PC-3 (cell line): ENCODE measurements around the gene ARHGAP6. TPM values are rescaled to one million over a fixed set of nuclear protein-coding genes. Genes with fewer than 3 reads are reported as not detected.

Source experiments
- ATAC-seq: fragments of 200-7000 bp; cut with Tn5 transposase; 2 replicates; pipeline ENCODE4 v1.9.1; 2020; ENCODE audit warnings: mild to moderate bottlenecking, moderate library complexity
- BruUV-seq: library from RNA; stranded (reverse); fragments of 400-500 nt; replicated peaks from 2 replicates; lab custom pipeline; 2021; lab: Mats Ljungman, UMichigan
- CTCF ChIA-PET: fragments of 300-600 bp; sonication (Branson Sonifier 250); formaldehyde crosslinking; loops from one replicate; lab custom pipeline; 2022; ENCODE audit warnings: antibody characterized with exemption; lab: Charles Lee
- POLR2A ChIA-PET: fragments of 300-600 bp; sonication (Branson Sonifier 250); formaldehyde crosslinking; loops from one replicate; lab custom pipeline; 2022; ENCODE audit warnings: antibody characterized with exemption; ENCODE audit not compliant: unreplicated experiment; lab: Charles Lee
- DNase-seq: peaks from one replicate; pipeline ENCODE4 v3.0.0-alpha.2; 2015
- H2AFZ ChIP-seq: fragments of 300-600 bp; sonication (generic); 2 replicates; pipeline ENCODE4 v1.6.0; 2016; ENCODE audit warnings: antibody characterized with exemption, low read length
- H3F3A ChIP-seq: fragments of 300-600 bp; sonication (generic); one replicate; pipeline ENCODE4 v1.6.0; 2017; ENCODE audit warnings: antibody characterized with exemption, low read length, control low read depth, mild to moderate bottlenecking; ENCODE audit not compliant: unreplicated experiment
- H3K27ac ChIP-seq: fragments of 300-600 bp; sonication (generic); 2 replicates; pipeline ENCODE4 v1.5.1; 2016; ENCODE audit warnings: mild to moderate bottlenecking, low read length
- H3K27me3 ChIP-seq: fragments of 300-600 bp; sonication (generic); 2 replicates; pipeline ENCODE4 v1.6.1; 2016; ENCODE audit warnings: low read length, mixed read lengths
- H3K36me3 ChIP-seq: fragments of 300-600 bp; sonication (generic); 2 replicates; pipeline ENCODE4 v1.6.1; 2016; ENCODE audit warnings: low read depth, mixed run types, low read length, mixed read lengths
- H3K4me1 ChIP-seq: fragments of 300-600 bp; sonication (generic); 2 replicates; pipeline ENCODE4 v1.5.1; 2016; ENCODE audit warnings: low read length; ENCODE audit not compliant: insufficient read depth
- H3K4me2 ChIP-seq: fragments of 300-600 bp; sonication (generic); 2 replicates; pipeline ENCODE4 v1.6.0; 2016; ENCODE audit warnings: low read length
- H3K4me3 ChIP-seq: fragments of 300-600 bp; sonication (generic); 2 replicates; pipeline ENCODE4 v1.5.1; 2016; ENCODE audit warnings: mild to moderate bottlenecking, low read length, mixed read lengths
- H3K79me2 ChIP-seq: fragments of 300-600 bp; sonication (generic); 2 replicates; pipeline ENCODE4 v1.6.1; 2017; ENCODE audit warnings: low read length, mixed read lengths
- H3K9ac ChIP-seq: fragments of 300-600 bp; sonication (generic); 2 replicates; pipeline ENCODE4 v1.6.0; 2016; ENCODE audit warnings: mild to moderate bottlenecking, low read length
- H3K9me2 ChIP-seq: fragments of 300-600 bp; sonication (generic); replicated peaks from 2 replicates; pipeline ENCODE4 v1.6.1; 2016; ENCODE audit warnings: mixed run types, low read length, mixed read lengths
- H3K9me3 ChIP-seq: fragments of 300-600 bp; sonication (generic); 2 replicates; pipeline ENCODE4 v1.6.1; 2016; ENCODE audit warnings: low read length, mixed read lengths
- H4K20me1 ChIP-seq: fragments of 300-600 bp; sonication (generic); 2 replicates; pipeline ENCODE4 v1.6.1; 2016; ENCODE audit warnings: low read length, mixed read lengths
- EZH2 ChIP-seq: fragments of 300-600 bp; sonication (generic); IDR thresholded peaks from one replicate; pipeline ENCODE4 v1.6.1; 2017; ENCODE audit warnings: antibody characterized with exemption, mild to moderate bottlenecking, low read length; ENCODE audit not compliant: unreplicated experiment
- EZH2phosphoT487 ChIP-seq: fragments of 300-600 bp; sonication (generic); IDR thresholded peaks from 2 replicates; pipeline ENCODE4 v1.6.1; 2018; ENCODE audit warnings: mild to moderate bottlenecking, antibody characterized with exemption, low read length, borderline replicate concordance
- intact Hi-C: fragments of 100-400 bp; cut with micrococcal nuclease; formaldehyde crosslinking; loops from 2 replicates; pipeline ENCODE4 v1.9.0; 2023
- total RNA-seq: library from RNA; depleted of rRNA; stranded (reverse); fragments of >200 nt; gene quantifications from 2 replicates; pipeline ENCODE4 v1.2.3, GENCODE V29; 2014
- TF ChIP-seq, protein P1 (sequence below): fragments of 300-600 bp; sonication (generic); conservative IDR thresholded peaks from 2 replicates; pipeline ENCODE4 v1.5.1; 2017; ENCODE audit warnings: antibody characterized with exemption, low read depth, mild to moderate bottlenecking, low read length

Gene ARHGAP6
- total RNA-seq, 1 experiment from 2014 or later, result 2.8 TPM

- intact Hi-C loops, result loop anchor here (1.0 kb wide), 1 partner anchor 8 kb away; no protein-coding TSS in a partner anchor
- Histone ChIP-seq H3K4me3 (no peak overlapping the region), H3K9me3 (no peaks in the 10 kb centered on the region), H3K9ac (peak overlapping the region; percentile 44), H4K20me1 (no peaks in the 10 kb centered on the region), H3K4me1 (peaks cover 36% of the 10 kb centered on the region), H3F3A (peaks cover 4% of the 10 kb centered on the region), H3K27me3 (no peaks in the 10 kb centered on the region), H3K27ac (peak overlapping the region; percentile 89), H3K4me2 (peak overlapping the region; percentile 40), H2AFZ (peak overlapping the region; percentile 71), H3K79me2 (no peaks in the 10 kb centered on the region), H3K9me2 (no peaks in the 10 kb centered on the region), H3K36me3 (no peaks in the 10 kb centered on the region)
- TF ChIP-seq EZH2phosphoT487, result no peak
- TF ChIP-seq, protein P1, sequence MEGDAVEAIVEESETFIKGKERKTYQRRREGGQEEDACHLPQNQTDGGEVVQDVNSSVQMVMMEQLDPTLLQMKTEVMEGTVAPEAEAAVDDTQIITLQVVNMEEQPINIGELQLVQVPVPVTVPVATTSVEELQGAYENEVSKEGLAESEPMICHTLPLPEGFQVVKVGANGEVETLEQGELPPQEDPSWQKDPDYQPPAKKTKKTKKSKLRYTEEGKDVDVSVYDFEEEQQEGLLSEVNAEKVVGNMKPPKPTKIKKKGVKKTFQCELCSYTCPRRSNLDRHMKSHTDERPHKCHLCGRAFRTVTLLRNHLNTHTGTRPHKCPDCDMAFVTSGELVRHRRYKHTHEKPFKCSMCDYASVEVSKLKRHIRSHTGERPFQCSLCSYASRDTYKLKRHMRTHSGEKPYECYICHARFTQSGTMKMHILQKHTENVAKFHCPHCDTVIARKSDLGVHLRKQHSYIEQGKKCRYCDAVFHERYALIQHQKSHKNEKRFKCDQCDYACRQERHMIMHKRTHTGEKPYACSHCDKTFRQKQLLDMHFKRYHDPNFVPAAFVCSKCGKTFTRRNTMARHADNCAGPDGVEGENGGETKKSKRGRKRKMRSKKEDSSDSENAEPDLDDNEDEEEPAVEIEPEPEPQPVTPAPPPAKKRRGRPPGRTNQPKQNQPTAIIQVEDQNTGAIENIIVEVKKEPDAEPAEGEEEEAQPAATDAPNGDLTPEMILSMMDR, result no peak
- TF ChIP-seq EZH2, result no peak
- ATAC-seq (peak; percentile 76), DNase-seq (peak; percentile 90)
- BruUV-seq, result no TSS peak
- ChIA-PET CTCF (interaction anchor here (1.1 kb wide), 1 partner anchor 10 kb away, joined by 6 read pairs; no protein-coding TSS in a partner anchor), POLR2A (no interaction called here)
These were observed 195.3 kb downstream of the ARHGAP6 start for GRCh38 chrX:11470250-11470974.

- DNase-seq (peak; percentile 89), ATAC-seq (peak; percentile 77)
- Histone ChIP-seq H3K36me3 (no peaks in the 10 kb centered on the region), H3F3A (peaks cover 5% of the 10 kb centered on the region), H3K27ac (peak overlapping the region; percentile 87), H3K4me1 (peaks cover 47% of the 10 kb centered on the region), H3K79me2 (no peaks in the 10 kb centered on the region), H2AFZ (peak overlapping the region; percentile 64), H3K9ac (0 out of 2 replicates have a peak overlapping the region, but pooled peaks have one; percentile 13), H3K9me3 (no peaks in the 10 kb centered on the region), H3K9me2 (no peaks in the 10 kb centered on the region), H3K4me3 (peak overlapping the region; percentile 19; the same call in 1 of the 2 replicates), H4K20me1 (no peaks in the 10 kb centered on the region), H3K27me3 (no peaks in the 10 kb centered on the region), H3K4me2 (peak overlapping the region; percentile 59)
- ChIA-PET POLR2A (no interaction called here), CTCF (interaction anchor here (0.6 kb wide), 1 partner anchor 286 kb away, joined by 4 read pairs; no protein-coding TSS in a partner anchor)
- no peak for TF ChIP-seq EZH2phosphoT487
- TF ChIP-seq EZH2, result no peak
- TF ChIP-seq, protein P1, result no peak
- intact Hi-C loops, result loop anchor here (1.0 to 5.0 kb wide), 2 partner anchors 36 to 125 kb away; no protein-coding TSS in a partner anchor
- no TSS peak for BruUV-seq
These were observed 199.9 kb downstream of the ARHGAP6 start for GRCh38 chrX:11465648-11466411.
